ENCODE measurements around the gene SIRT7.

The SIRT7 gene

DNA sequence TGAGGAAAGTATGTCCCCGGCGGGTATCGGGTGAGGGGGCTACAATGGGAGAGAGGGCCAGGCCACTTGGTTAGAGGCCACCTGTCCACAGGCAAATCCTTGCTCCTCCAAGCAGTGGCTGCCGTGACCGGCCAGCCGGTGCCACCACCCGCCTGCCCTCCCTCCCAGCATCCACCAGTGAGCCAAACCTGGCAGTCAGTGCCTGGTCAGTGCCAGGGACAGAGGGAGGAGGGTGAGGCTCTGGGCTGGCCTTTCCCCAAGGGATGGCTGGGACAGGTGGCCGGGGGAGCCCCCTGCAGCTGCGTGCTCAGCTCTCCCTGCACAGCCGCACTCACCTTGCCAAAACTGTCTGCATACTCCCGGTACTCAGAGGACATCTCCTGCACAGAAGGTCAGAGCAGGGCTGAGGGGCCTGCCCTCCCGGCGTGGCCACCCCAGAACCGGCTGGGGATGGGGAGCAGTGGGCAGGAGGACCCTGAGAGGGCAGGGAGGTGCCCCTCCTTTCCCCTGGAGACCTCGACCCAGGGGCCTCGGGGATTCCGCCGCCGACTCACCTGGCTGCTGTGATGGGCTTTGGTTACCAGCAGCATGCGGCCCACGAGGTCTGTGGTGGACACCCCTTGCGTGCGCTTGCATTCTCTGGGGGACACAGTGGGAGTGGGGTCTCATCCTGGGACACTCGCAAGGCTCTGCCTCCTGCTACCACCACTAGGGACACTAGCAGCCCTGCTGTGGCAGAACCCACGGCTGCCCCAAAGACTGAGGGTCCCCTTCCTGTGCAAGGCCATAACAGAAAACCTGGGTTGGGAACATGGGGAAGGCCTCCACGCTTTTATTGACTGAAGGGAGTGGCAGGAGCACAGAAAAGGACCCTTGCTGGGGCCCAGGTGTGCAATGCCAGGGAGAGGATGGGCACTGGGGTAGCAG, 10.5 kb downstream of the SIRT7 start:
- no peak for TF ChIP-seq CTCF (IDR thresholded peaks at IDR 0.05)
- H3K27me3 ChIP-seq, result peaks cover 19% of the 10 kb centered on the region
- H3K4me3 ChIP-seq (ENCODE audit: low read depth in 1 of 2, low read length in 1 of 2), result no peak overlapping the region
- H3K27ac ChIP-seq, result no peak overlapping the region
- peaks cover 20 to 23% of the 10 kb centered on the region in 2 experiments for H3K4me1 ChIP-seq (ENCODE audit: control insufficient read depth in 1 of 2, insufficient read depth in 1 of 2, low read depth in 1 of 2, low read length in 1 of 2)
- no peaks in the 10 kb centered on the region for H3K9me3 ChIP-seq
- H3K36me3 ChIP-seq, result peaks cover 20% of the 10 kb centered on the region

DNA sequence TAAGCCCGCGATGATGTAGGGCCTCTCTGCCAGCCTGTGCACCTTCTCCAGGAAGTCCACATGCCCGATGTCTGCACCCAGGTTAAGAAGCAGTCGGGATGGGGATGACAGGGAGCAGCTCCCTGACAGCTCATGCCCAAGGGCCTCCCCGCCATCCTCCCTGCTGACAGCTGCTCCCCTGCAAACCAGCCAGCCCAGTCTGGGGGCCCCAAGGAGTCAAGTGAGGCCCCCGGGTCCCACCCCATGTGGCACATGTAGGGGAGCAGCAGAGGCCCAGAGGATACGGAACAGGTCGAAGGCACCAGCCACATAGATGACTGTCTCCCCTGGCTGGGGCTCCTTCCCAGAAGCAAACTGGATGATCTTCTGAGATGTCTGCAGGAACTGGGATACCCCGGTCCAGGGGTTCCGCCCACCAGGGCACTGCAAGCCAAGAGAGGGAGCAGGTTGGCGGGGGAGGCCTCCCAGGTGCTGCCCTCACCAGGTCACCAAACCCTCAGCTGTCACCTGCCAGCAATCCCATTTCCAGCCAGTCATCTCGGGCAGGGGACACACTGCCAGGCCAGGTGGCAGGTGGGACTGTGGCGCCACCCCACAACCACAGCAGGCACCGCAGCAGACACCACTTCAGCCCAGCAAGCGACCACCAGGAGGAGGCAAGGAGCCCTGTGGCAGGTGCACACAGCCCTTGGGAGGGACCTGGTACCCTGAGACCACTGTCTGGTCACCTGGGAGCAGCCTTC, 11.3 kb downstream of the SIRT7 start:
- Histone ChIP-seq H3K27ac (no peak overlapping the region), H3K4me3 (ENCODE audit: low read depth in 1 of 2, low read length in 1 of 2) (no peak overlapping the region), H3K9me3 (no peaks in the 10 kb centered on the region), H3K36me3 (peaks cover 11% of the 10 kb centered on the region), H3K4me1 (ENCODE audit: control insufficient read depth in 1 of 2, insufficient read depth in 1 of 2, low read depth in 1 of 2, low read length in 1 of 2) (peaks cover 22 to 24% of the 10 kb centered on the region in 2 experiments), H3K27me3 (peaks cover 27% of the 10 kb centered on the region)
- no peak for TF ChIP-seq CTCF (IDR thresholded peaks at IDR 0.05)

DNA sequence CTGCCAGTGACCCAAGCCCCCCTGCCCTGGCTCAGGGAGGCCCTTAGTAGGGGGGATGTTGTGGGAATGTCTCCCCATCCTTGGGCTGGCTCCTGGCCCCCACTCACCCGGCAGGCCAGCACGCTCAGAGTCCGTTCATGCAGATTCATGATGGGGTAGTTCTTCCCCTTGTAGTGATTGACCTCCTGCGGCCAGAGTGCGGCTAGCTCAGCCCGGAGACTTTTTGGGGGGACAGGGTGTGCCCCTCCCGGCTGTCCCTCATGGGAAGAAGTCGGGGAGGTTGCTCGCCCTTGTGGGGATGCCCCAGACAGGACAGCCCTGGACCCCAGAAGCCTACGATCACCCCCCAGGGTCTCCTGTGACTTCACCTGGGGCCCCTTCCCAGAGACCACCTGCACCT, 12.0 kb downstream of the SIRT7 start:
- TF ChIP-seq CTCF (IDR thresholded peaks at IDR 0.05), result no peak
- Histone ChIP-seq H3K4me1 (ENCODE audit: control insufficient read depth in 1 of 2, insufficient read depth in 1 of 2, low read depth in 1 of 2, low read length in 1 of 2) (peaks cover 20 to 21% of the 10 kb centered on the region in 2 experiments), H3K36me3 (peaks cover 11% of the 10 kb centered on the region), H3K27me3 (peaks cover 34% of the 10 kb centered on the region), H3K27ac (no peak overlapping the region), H3K4me3 (ENCODE audit: low read depth in 1 of 2, low read length in 1 of 2) (no peak overlapping the region), H3K9me3 (no peaks in the 10 kb centered on the region)

DNA sequence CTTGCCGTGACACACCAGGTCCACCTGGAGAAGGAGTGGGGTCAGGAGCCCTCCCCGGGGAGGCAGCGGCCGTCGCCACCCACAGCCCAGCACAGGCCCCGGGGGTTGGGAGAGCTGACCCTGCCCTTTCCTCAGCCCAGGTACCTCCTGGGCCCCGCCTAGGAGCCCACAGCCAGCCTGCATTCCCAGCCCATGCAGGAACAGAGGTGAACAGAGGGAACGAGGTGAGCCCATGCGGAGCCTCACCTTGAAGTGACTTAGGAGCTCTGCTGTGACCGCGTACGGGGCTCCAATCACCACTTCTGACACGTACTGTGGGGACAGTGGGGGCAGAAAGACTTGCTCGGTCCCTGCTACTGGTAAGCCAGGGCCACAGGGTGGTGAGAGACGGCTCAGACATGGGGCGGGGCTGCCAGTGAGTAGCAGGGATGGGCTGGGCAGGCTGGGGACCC, 12.5 kb downstream of the SIRT7 start:
- H3K9me3 ChIP-seq, result no peaks in the 10 kb centered on the region
- no peak overlapping the region for H3K4me3 ChIP-seq (ENCODE audit: low read depth in 1 of 2, low read length in 1 of 2)
- peaks cover 15 to 17% of the 10 kb centered on the region in 2 experiments for H3K4me1 ChIP-seq (ENCODE audit: control insufficient read depth in 1 of 2, insufficient read depth in 1 of 2, low read depth in 1 of 2, low read length in 1 of 2)
- H3K27me3 ChIP-seq, result peaks cover 38% of the 10 kb centered on the region
- peaks cover 15% of the 10 kb centered on the region for H3K36me3 ChIP-seq
- H3K27ac ChIP-seq, result no peak overlapping the region
- TF ChIP-seq CTCF (IDR thresholded peaks at IDR 0.05), result no peak

- no peak overlapping the region for H3K27ac ChIP-seq
- peaks cover 34% of the 10 kb centered on the region for H3K27me3 ChIP-seq
- H3K9me3 ChIP-seq, result no peaks in the 10 kb centered on the region
- no peak for TF ChIP-seq CTCF (IDR thresholded peaks at IDR 0.05)
- H3K4me1 ChIP-seq (ENCODE audit: control insufficient read depth in 1 of 2, insufficient read depth in 1 of 2, low read depth in 1 of 2, low read length in 1 of 2), result peaks cover 9 to 11% of the 10 kb centered on the region in 2 experiments
- peaks cover 21% of the 10 kb centered on the region for H3K36me3 ChIP-seq
- H3K4me3 ChIP-seq (ENCODE audit: low read depth in 1 of 2, low read length in 1 of 2), result no peak overlapping the region
Measured at GRCh38 chr17:81904600-81905423, 13.2 kb downstream of the SIRT7 start.
